ENCODE measurements around the gene NFASC.

Gene NFASC

DNA sequence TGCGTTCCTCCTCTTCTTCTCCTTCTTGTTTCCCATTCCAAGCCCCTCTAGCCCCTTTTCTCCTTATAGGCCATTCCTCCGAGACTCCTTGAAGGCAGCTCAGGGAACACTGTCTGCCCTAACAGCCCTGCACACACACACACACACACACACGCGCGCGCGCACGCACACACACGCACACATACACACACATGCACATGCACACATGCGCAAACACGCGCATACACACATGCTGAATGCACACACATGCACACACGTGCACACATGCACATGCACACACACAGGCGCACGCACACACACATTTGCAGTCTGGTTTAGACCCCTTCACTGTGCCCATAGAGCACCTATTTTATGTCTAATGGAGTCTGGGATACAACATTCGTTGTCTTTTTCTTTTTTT, 154.6 kb downstream of the NFASC start:
- Histone ChIP-seq H3K9me3 (ENCODE audit: control insufficient read depth, insufficient read depth, low read length) (no peaks in the 10 kb centered on the region), H3K9ac (ENCODE audit: low read depth, low read length) (no peak overlapping the region), H3K27me3 (ENCODE audit: control insufficient read depth, insufficient read depth, low read length) (no peaks in the 10 kb centered on the region), H3K4me1 (ENCODE audit: control insufficient read depth, insufficient read depth, low read length) (peaks cover 2% of the 10 kb centered on the region), H3K4me3 (ENCODE audit: low read depth, low read length) (no peak overlapping the region), H3K36me3 (ENCODE audit: control insufficient read depth, insufficient read depth, low read length) (no peaks in the 10 kb centered on the region)

DNA sequence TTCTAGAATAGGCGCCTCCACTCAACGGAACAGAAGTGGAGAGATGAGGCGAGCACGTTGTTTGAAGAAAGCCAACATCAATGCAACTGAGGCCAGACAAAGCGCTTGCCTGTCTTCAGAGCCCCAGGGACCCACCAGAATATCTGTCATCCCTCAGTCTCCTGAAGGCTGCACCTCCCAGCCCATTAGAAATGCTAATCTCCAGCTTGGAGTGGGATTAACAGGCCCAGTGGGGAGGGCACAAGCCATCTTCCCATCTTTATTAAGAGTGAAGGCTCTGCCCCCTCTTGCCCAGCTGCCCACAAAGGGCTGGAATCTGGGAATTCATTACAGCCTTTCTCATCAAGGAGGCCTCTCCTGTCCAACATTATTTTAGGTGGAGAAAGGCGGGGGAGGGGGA, 155.5 kb downstream of the NFASC start:
- no peak overlapping the region for H3K4me3 ChIP-seq (ENCODE audit: low read depth, low read length)
- H3K36me3 ChIP-seq (ENCODE audit: control insufficient read depth, insufficient read depth, low read length), result no peaks in the 10 kb centered on the region
- no peaks in the 10 kb centered on the region for H3K9me3 ChIP-seq (ENCODE audit: control insufficient read depth, insufficient read depth, low read length)
- H3K4me1 ChIP-seq (ENCODE audit: control insufficient read depth, insufficient read depth, low read length), result peaks cover 2% of the 10 kb centered on the region
- H3K9ac ChIP-seq (ENCODE audit: low read depth, low read length), result no peak overlapping the region
- H3K27me3 ChIP-seq (ENCODE audit: control insufficient read depth, insufficient read depth, low read length), result no peaks in the 10 kb centered on the region

- no peaks in the 10 kb centered on the region for H3K27me3 ChIP-seq (ENCODE audit: control insufficient read depth, insufficient read depth, low read length)
- H3K9me3 ChIP-seq (ENCODE audit: control insufficient read depth, insufficient read depth, low read length), result no peaks in the 10 kb centered on the region
- peaks cover 5% of the 10 kb centered on the region for H3K4me1 ChIP-seq (ENCODE audit: control insufficient read depth, insufficient read depth, low read length)
- no peaks in the 10 kb centered on the region for H3K36me3 ChIP-seq (ENCODE audit: control insufficient read depth, insufficient read depth, low read length)
- H3K4me3 ChIP-seq (ENCODE audit: low read depth, low read length), result no peak overlapping the region
- H3K9ac ChIP-seq (ENCODE audit: low read depth, low read length), result no peak overlapping the region
These were observed 157.7 kb downstream of the NFASC start for GRCh38 chr1:205028390-205028789.

DNA sequence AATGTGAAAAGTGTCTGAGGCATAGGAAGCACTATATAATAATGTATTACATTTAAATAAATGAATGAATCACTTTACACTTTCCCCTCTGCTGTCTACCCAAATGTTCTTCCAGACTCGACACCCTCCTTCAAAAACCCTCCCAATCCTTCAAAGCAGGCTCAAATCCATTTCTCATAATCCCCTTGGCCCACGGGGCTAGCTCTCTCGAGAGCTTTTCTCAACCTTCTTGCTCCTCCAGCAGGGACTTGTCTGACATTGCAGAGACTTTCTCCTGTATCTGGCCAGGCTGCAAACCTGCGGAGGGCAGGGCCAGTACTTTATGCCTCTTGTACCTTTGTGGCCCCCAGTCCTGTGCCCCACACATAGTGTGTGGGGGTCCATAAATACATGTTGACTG, 158.3 kb downstream of the NFASC start:
- Histone ChIP-seq H3K36me3 (ENCODE audit: control insufficient read depth, insufficient read depth, low read length) (no peaks in the 10 kb centered on the region), H3K4me1 (ENCODE audit: control insufficient read depth, insufficient read depth, low read length) (peaks cover 5% of the 10 kb centered on the region), H3K9ac (ENCODE audit: low read depth, low read length) (no peak overlapping the region), H3K9me3 (ENCODE audit: control insufficient read depth, insufficient read depth, low read length) (no peaks in the 10 kb centered on the region), H3K4me3 (ENCODE audit: low read depth, low read length) (no peak overlapping the region), H3K27me3 (ENCODE audit: control insufficient read depth, insufficient read depth, low read length) (no peaks in the 10 kb centered on the region)

- Histone ChIP-seq H3K9ac (ENCODE audit: low read depth, low read length) (no peak overlapping the region), H3K27me3 (ENCODE audit: control insufficient read depth, insufficient read depth, low read length) (no peaks in the 10 kb centered on the region), H3K9me3 (ENCODE audit: control insufficient read depth, insufficient read depth, low read length) (no peaks in the 10 kb centered on the region), H3K4me1 (ENCODE audit: control insufficient read depth, insufficient read depth, low read length) (peaks cover 5% of the 10 kb centered on the region), H3K4me3 (ENCODE audit: low read depth, low read length) (no peak overlapping the region), H3K36me3 (ENCODE audit: control insufficient read depth, insufficient read depth, low read length) (no peaks in the 10 kb centered on the region)
These were observed 159.6 kb downstream of the NFASC start for GRCh38 chr1:205030241-205030640.

DNA sequence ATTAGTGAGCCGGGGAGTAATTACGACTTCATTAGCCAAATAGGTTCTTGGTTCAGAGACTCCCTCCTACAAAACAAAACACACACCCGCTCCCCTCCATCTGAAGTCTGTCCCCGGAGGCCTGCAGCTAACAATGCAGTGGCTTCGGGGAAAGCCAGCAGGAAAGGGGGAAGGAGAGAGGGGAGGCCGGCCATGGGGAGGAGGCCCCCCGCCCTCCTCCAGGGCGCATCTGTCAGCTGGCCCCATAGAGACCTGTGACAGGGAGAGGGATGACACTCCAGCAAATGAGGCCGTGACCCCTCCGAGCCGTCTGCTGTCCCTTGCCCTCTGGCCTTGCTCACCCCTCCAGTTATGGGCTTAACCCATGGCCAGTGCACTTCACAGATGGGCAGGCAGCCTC, 160.2 kb downstream of the NFASC start:
- Histone ChIP-seq H3K27me3 (ENCODE audit: control insufficient read depth, insufficient read depth, low read length) (no peaks in the 10 kb centered on the region), H3K4me3 (ENCODE audit: low read depth, low read length) (no peak overlapping the region), H3K4me1 (ENCODE audit: control insufficient read depth, insufficient read depth, low read length) (peaks cover 4% of the 10 kb centered on the region), H3K9me3 (ENCODE audit: control insufficient read depth, insufficient read depth, low read length) (no peaks in the 10 kb centered on the region), H3K9ac (ENCODE audit: low read depth, low read length) (no peak overlapping the region), H3K36me3 (ENCODE audit: control insufficient read depth, insufficient read depth, low read length) (no peaks in the 10 kb centered on the region)

DNA sequence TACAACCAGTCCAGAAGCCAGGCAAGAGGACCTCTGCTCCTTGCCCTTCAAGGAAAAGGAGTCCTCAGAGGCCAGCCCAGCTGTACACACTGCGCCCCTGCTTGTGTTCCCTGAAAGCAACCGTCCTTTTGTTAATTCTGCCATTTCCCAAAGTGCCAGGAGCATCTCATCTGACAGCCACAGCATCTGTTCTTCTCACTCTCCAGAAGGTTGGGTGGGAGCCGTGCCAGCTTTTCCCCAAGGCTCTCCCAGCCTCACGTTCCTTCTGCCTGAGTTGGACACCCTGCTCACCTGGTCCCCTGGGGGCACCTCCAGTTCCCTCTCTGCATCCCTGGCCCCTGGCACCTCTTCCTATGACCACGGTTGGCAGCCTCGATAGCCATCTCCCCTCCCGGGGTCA, 161.8 kb downstream of the NFASC start:
- H3K9me3 ChIP-seq (ENCODE audit: control insufficient read depth, insufficient read depth, low read length), result no peaks in the 10 kb centered on the region
- peaks cover 3% of the 10 kb centered on the region for H3K4me1 ChIP-seq (ENCODE audit: control insufficient read depth, insufficient read depth, low read length)
- no peaks in the 10 kb centered on the region for H3K27me3 ChIP-seq (ENCODE audit: control insufficient read depth, insufficient read depth, low read length)
- no peaks in the 10 kb centered on the region for H3K36me3 ChIP-seq (ENCODE audit: control insufficient read depth, insufficient read depth, low read length)
- H3K4me3 ChIP-seq (ENCODE audit: low read depth, low read length), result no peak overlapping the region
- H3K9ac ChIP-seq (ENCODE audit: low read depth, low read length), result no peak overlapping the region

- Histone ChIP-seq H3K9ac (ENCODE audit: low read depth, low read length) (no peak overlapping the region), H3K36me3 (ENCODE audit: control insufficient read depth, insufficient read depth, low read length) (no peaks in the 10 kb centered on the region), H3K4me1 (ENCODE audit: control insufficient read depth, insufficient read depth, low read length) (no peaks in the 10 kb centered on the region), H3K4me3 (ENCODE audit: low read depth, low read length) (no peak overlapping the region), H3K9me3 (ENCODE audit: control insufficient read depth, insufficient read depth, low read length) (no peaks in the 10 kb centered on the region), H3K27me3 (ENCODE audit: control insufficient read depth, insufficient read depth, low read length) (peaks cover 18% of the 10 kb centered on the region)
These were observed 166.9 kb downstream of the NFASC start for GRCh38 chr1:205037539-205037938.

GRCh38 chr1:205038132-205038786, 167.6 kb downstream of the NFASC start:
- Histone ChIP-seq H3K27me3 (ENCODE audit: control insufficient read depth, insufficient read depth, low read length) (peaks cover 22% of the 10 kb centered on the region), H3K9me3 (ENCODE audit: control insufficient read depth, insufficient read depth, low read length) (no peaks in the 10 kb centered on the region), H3K4me1 (ENCODE audit: control insufficient read depth, insufficient read depth, low read length) (no peaks in the 10 kb centered on the region), H3K9ac (ENCODE audit: low read depth, low read length) (no peak overlapping the region), H3K36me3 (ENCODE audit: control insufficient read depth, insufficient read depth, low read length) (no peaks in the 10 kb centered on the region), H3K4me3 (ENCODE audit: low read depth, low read length) (no peak overlapping the region)

GRCh38 chr1:205041001-205041715, 170.5 kb downstream of the NFASC start:
- no peak overlapping the region for H3K4me3 ChIP-seq (ENCODE audit: low read depth, low read length)
- H3K9me3 ChIP-seq (ENCODE audit: control insufficient read depth, insufficient read depth, low read length), result no peaks in the 10 kb centered on the region
- H3K9ac ChIP-seq (ENCODE audit: low read depth, low read length), result no peak overlapping the region
- peaks cover 12% of the 10 kb centered on the region for H3K4me1 ChIP-seq (ENCODE audit: control insufficient read depth, insufficient read depth, low read length)
- H3K36me3 ChIP-seq (ENCODE audit: control insufficient read depth, insufficient read depth, low read length), result no peaks in the 10 kb centered on the region
- peaks cover 37% of the 10 kb centered on the region for H3K27me3 ChIP-seq (ENCODE audit: control insufficient read depth, insufficient read depth, low read length)

- Histone ChIP-seq H3K36me3 (ENCODE audit: control insufficient read depth, insufficient read depth, low read length) (no peaks in the 10 kb centered on the region), H3K4me3 (ENCODE audit: low read depth, low read length) (no peak overlapping the region), H3K27me3 (ENCODE audit: control insufficient read depth, insufficient read depth, low read length) (peaks cover 42% of the 10 kb centered on the region), H3K4me1 (ENCODE audit: control insufficient read depth, insufficient read depth, low read length) (peaks cover 12% of the 10 kb centered on the region), H3K9ac (ENCODE audit: low read depth, low read length) (no peak overlapping the region), H3K9me3 (ENCODE audit: control insufficient read depth, insufficient read depth, low read length) (no peaks in the 10 kb centered on the region)
These were observed 171.6 kb downstream of the NFASC start for GRCh38 chr1:205041998-205042910.

All from iPS-15b (cell line).